ENCODE measurements around the gene FBF1. TPM values are rescaled to one million over a fixed set of nuclear protein-coding genes. Genes with fewer than 3 reads are reported as not detected.

The FBF1 gene
- total and polyA plus RNA-seq, 2 of the 4 experiments (the other 2 are of a cell fraction), result 4.5 to 8.0 TPM

DNA sequence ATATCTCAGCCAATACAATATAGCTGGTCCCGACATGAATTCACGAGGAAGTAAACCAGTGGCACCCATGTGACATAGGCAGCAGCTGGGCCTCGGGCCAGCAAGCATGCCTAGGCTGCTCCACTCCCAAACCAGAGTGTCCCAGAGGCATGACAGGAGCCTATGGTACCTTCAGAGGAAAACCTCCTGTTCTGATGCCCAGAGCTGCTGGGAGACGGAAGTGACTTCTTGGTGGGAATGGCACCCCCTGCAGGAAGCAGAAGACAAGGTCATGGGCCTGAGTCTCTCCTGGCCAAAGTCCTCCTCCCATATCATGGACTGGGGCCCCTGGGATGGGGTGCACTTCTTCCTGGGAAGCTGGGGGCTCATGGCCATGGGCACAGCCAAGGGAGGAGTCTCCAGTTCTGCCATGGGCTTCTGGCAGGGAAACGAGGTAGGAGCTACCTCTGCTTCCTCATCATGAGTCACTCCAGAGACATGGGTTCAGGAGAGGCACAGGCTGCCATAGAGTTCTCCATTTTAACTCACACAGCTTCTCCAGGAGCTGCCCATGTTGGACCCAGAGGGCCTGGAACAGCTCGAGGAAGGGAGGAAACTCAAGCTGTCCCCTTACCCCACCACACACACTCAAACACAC is 13.4 kb downstream of the FBF1 start:
- no peak for DNase-seq
- no peak overlapping the region for H3K27ac ChIP-seq (ENCODE audit: insufficient read depth, low read length)
- no peak overlapping the region for H3K4ac ChIP-seq (ENCODE audit: low read depth, low read length)
- 0 out of 2 replicates have a peak, but pooled peaks cover 5% of the 10 kb centered on the region for H3K9me1 ChIP-seq (ENCODE audit: insufficient read depth, low read length)
- in situ Hi-C loops (cut with MboI; ENCODE audit: low sequenced_read_pairs), result no loop called here
- no peak overlapping the region for H2BK120ac ChIP-seq (ENCODE audit: low read depth, low read length)
- no peak overlapping the region for H2BK5ac ChIP-seq (ENCODE audit: low read depth, low read length, poor library complexity, severe bottlenecking)
- H3K4me3 ChIP-seq (ENCODE audit: insufficient read depth, low read depth, low read length), result no peak overlapping the region
- dilution Hi-C loops (cut with HindIII; ENCODE audit: low sequenced_read_pairs, unreplicated experiment), result no loop called here
- no peaks in the 10 kb centered on the region for H3K79me1 ChIP-seq (ENCODE audit: low read depth in 1 of 2, low read length in 2 of 2)
- H4K91ac ChIP-seq (ENCODE audit: insufficient read depth, low read depth, low read length), result no peak overlapping the region
- BruUV-seq (replicated peaks), result no TSS peak
- no peak overlapping the region for H2AFZ ChIP-seq (replicated peaks; ENCODE audit: low read length, poor library complexity)
- intact Hi-C loops (cut with micrococcal nuclease), result no loop called here
- H4K8ac ChIP-seq (ENCODE audit: low read depth in 2 of 2, low read length in 2 of 2), result no peak overlapping the region
- H3K9ac ChIP-seq (ENCODE audit: low read depth, low read length), result no peak overlapping the region
- peak overlapping the region; percentile 56; the same call in 1 of the 2 replicates for H3K23ac ChIP-seq (ENCODE audit: low read depth, low read length)
- H2AK9ac ChIP-seq (replicated peaks; ENCODE audit: low read depth, low read length, poor library complexity), result peak overlapping the region; percentile 42
- TF ChIP-seq, protein P1, sequence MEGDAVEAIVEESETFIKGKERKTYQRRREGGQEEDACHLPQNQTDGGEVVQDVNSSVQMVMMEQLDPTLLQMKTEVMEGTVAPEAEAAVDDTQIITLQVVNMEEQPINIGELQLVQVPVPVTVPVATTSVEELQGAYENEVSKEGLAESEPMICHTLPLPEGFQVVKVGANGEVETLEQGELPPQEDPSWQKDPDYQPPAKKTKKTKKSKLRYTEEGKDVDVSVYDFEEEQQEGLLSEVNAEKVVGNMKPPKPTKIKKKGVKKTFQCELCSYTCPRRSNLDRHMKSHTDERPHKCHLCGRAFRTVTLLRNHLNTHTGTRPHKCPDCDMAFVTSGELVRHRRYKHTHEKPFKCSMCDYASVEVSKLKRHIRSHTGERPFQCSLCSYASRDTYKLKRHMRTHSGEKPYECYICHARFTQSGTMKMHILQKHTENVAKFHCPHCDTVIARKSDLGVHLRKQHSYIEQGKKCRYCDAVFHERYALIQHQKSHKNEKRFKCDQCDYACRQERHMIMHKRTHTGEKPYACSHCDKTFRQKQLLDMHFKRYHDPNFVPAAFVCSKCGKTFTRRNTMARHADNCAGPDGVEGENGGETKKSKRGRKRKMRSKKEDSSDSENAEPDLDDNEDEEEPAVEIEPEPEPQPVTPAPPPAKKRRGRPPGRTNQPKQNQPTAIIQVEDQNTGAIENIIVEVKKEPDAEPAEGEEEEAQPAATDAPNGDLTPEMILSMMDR (conservative IDR thresholded peaks at IDR 0.05; ENCODE audit: low read depth, low read length), result peak; percentile 18; the same call in 1 of the 2 replicates
- TF ChIP-seq MAZ (IDR thresholded peaks at IDR 0.05; ENCODE audit: borderline replicate concordance, low read depth, low read length) (no peak), RAD21 (IDR thresholded peaks at IDR 0.05; ENCODE audit: low read length) (no peak), MXI1 (IDR thresholded peaks at IDR 0.05; ENCODE audit: borderline replicate concordance, low read depth, low read length) (no peak)
- TF ChIP-seq, protein P2, sequence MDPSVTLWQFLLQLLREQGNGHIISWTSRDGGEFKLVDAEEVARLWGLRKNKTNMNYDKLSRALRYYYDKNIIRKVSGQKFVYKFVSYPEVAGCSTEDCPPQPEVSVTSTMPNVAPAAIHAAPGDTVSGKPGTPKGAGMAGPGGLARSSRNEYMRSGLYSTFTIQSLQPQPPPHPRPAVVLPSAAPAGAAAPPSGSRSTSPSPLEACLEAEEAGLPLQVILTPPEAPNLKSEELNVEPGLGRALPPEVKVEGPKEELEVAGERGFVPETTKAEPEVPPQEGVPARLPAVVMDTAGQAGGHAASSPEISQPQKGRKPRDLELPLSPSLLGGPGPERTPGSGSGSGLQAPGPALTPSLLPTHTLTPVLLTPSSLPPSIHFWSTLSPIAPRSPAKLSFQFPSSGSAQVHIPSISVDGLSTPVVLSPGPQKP (IDR thresholded peaks at IDR 0.05; ENCODE audit: borderline replicate concordance, low read depth, low read length), result no peak
- no peak overlapping the region for H2BK20ac ChIP-seq (ENCODE audit: low read depth, low read length)
- POLR2A ChIA-PET (ENCODE audit: unreplicated experiment), result no interaction called here
- H3K4me1 ChIP-seq (ENCODE audit: control insufficient read depth, insufficient read depth, low read length), result no peaks in the 10 kb centered on the region
- H3K56ac ChIP-seq (ENCODE audit: extremely low read depth, insufficient read depth, low read length), result no peak overlapping the region
- H3K4me2 ChIP-seq (ENCODE audit: low read depth, low read length), result no peak overlapping the region
- ATAC-seq (ENCODE audit: low read depth), result 0 out of 2 replicates have a peak, but pooled peaks have one; percentile 29
- no peak overlapping the region for H4K5ac ChIP-seq (ENCODE audit: low read depth, low read length)
- H3K14ac ChIP-seq (replicated peaks; ENCODE audit: low read depth, low read length), result peak overlapping the region; percentile 35; the same call in 1 of the 2 replicates
- no peak overlapping the region for H3K18ac ChIP-seq (ENCODE audit: low read depth, low read length)
- H2BK15ac ChIP-seq (ENCODE audit: low read depth, low read length), result no peak overlapping the region
- H4K20me1 ChIP-seq (ENCODE audit: insufficient read depth, low read length), result no peaks in the 10 kb centered on the region; the same call in 1 of the 2 replicates
- no peaks in the 10 kb centered on the region for H3K9me3 ChIP-seq (ENCODE audit: control insufficient read depth, insufficient read depth, low read length)
- no peaks in the 10 kb centered on the region for H3K27me3 ChIP-seq (ENCODE audit: control insufficient read depth, insufficient read depth, low read length)
- WGBS, 2 experiments (ENCODE audit: extremely low coverage in 2 of 2, insufficient read length in 1 of 2), result 60% methylated on average over 1 of the region's 6 CpGs; no CpG with 5 or more reads in 1 of the 2 experiments
- no peak overlapping the region for H2AK5ac ChIP-seq (ENCODE audit: low read depth, low read length)
- CTCF ChIA-PET, result no interaction called here
- peaks cover 12% of the 10 kb centered on the region for H3K36me3 ChIP-seq (ENCODE audit: control insufficient read depth, insufficient read depth, low read length)
